ENCODE measurements around the gene MAG. TPM values are rescaled to one million over a fixed set of nuclear protein-coding genes. Genes with fewer than 3 reads are reported as not detected.

The MAG gene
- total RNA-seq, 5 donors from 2014 or later (not counting 1 experiment from before 2014, with no cell fraction given): 0.16 to 0.19 TPM; not detected in 3

GRCh38 chr19:35318679-35319448, 26.9 kb downstream of the MAG start:
- ChIA-PET CTCF (no interaction called here), POLR2A (no interaction called here)
- Histone ChIP-seq H3K9me3 (no peaks in the 10 kb centered on the region), H3K27me3 (replicated peaks in 1 of 2; ENCODE audit: control insufficient read depth in 2 of 2, extremely low read depth in 1 of 2, insufficient read depth in 2 of 2, low read length in 1 of 2) (peaks cover 0 to 15% of the 10 kb centered on the region in 2 experiments), H3K36me3 (ENCODE audit: control insufficient read depth in 2 of 2, extremely low read depth in 1 of 2, insufficient read depth in 1 of 2, low read length in 1 of 2) (no peaks in the 10 kb centered on the region), H3K4me1 (ENCODE audit: control insufficient read depth in 1 of 2, extremely low read depth in 1 of 2, insufficient read depth in 2 of 2, low read length in 2 of 2) (no peaks in the 10 kb centered on the region), H3K27ac (ENCODE audit: low read length) (no peak overlapping the region), H3K4me3 (ENCODE audit: control insufficient read depth in 1 of 2, extremely low read depth in 1 of 2, low read length in 1 of 2) (no peak overlapping the region)
- Mint-ChIP-seq H3K27me3 (peaks cover 0 to 5% of the 10 kb centered on the region in 2 donors), H3K27ac (no peak overlapping the region), H3K4me3 (no peak overlapping the region), H3K36me3 (no peaks in the 10 kb centered on the region), H3K4me1 (peaks cover 0 to 9% (median 3%) of the 10 kb centered on the region in 3 donors), H3K9me3 (peaks cover 3 to 4% (median 3%) of the 10 kb centered on the region in 3 donors)
- ATAC-seq (replicated peaks in 1 of 4) (no peak), DNase-seq (peak in 1 of 35 experiments; percentile 18)
- WGBS (ENCODE audit: insufficient coverage): 82% methylated on average over 14 of the region's 16 CpGs

- H3K36me3 Mint-ChIP-seq: no peaks in the 10 kb centered on the region
- H3K27ac Mint-ChIP-seq: no peak overlapping the region
- 83% methylated on average over 5 of the region's 12 CpGs for WGBS (ENCODE audit: insufficient coverage)
- no peak overlapping the region for H3K27ac ChIP-seq (ENCODE audit: low read length)
- DNase-seq (no peak), ATAC-seq (replicated peaks in 1 of 4) (no peak)
- POLR2A ChIA-PET: no interaction called here
- H3K36me3 ChIP-seq (ENCODE audit: control insufficient read depth in 2 of 2, extremely low read depth in 1 of 2, insufficient read depth in 1 of 2, low read length in 1 of 2): no peaks in the 10 kb centered on the region
- peaks cover 0 to 9% (median 3%) of the 10 kb centered on the region in 3 donors for H3K4me1 Mint-ChIP-seq
- CTCF ChIA-PET: no interaction called here
- H3K9me3 ChIP-seq: no peaks in the 10 kb centered on the region
- no peaks in the 10 kb centered on the region for H3K4me1 ChIP-seq (ENCODE audit: control insufficient read depth in 1 of 2, extremely low read depth in 1 of 2, insufficient read depth in 2 of 2, low read length in 2 of 2)
- no peak overlapping the region for H3K4me3 Mint-ChIP-seq
- H3K27me3 Mint-ChIP-seq: peaks cover 0 to 5% of the 10 kb centered on the region in 2 donors
- no peak overlapping the region for H3K4me3 ChIP-seq (ENCODE audit: control insufficient read depth in 1 of 2, extremely low read depth in 1 of 2, low read length in 1 of 2)
- peaks cover 3 to 4% (median 3%) of the 10 kb centered on the region in 3 donors for H3K9me3 Mint-ChIP-seq
- H3K27me3 ChIP-seq (replicated peaks in 1 of 2; ENCODE audit: control insufficient read depth in 2 of 2, extremely low read depth in 1 of 2, insufficient read depth in 2 of 2, low read length in 1 of 2): peaks cover 0 to 15% of the 10 kb centered on the region in 2 experiments
Observed at GRCh38 chr19:35320065-35320713, 28.2 kb downstream of the MAG start.

- no peak overlapping the region for H3K27ac ChIP-seq (ENCODE audit: low read length)
- POLR2A ChIA-PET: no interaction called here
- H3K36me3 Mint-ChIP-seq: no peaks in the 10 kb centered on the region
- no CpG with 5 or more reads among the region's 2 CpGs for WGBS (ENCODE audit: insufficient coverage)
- ATAC-seq (replicated peaks in 1 of 4) (no peak), DNase-seq (no peak)
- H3K36me3 ChIP-seq (ENCODE audit: control insufficient read depth in 2 of 2, extremely low read depth in 1 of 2, insufficient read depth in 1 of 2, low read length in 1 of 2): no peaks in the 10 kb centered on the region
- no peak overlapping the region for H3K27ac Mint-ChIP-seq
- peaks cover 0 to 9% (median 3%) of the 10 kb centered on the region in 3 donors for H3K4me1 Mint-ChIP-seq
- peaks cover 0 to 15% of the 10 kb centered on the region in 2 experiments for H3K27me3 ChIP-seq (replicated peaks in 1 of 2; ENCODE audit: control insufficient read depth in 2 of 2, extremely low read depth in 1 of 2, insufficient read depth in 2 of 2, low read length in 1 of 2)
- no peaks in the 10 kb centered on the region for H3K9me3 ChIP-seq
- peaks cover 3 to 4% (median 3%) of the 10 kb centered on the region in 3 donors for H3K9me3 Mint-ChIP-seq
- H3K27me3 Mint-ChIP-seq: peaks cover 0 to 5% of the 10 kb centered on the region in 2 donors
- no peak overlapping the region for H3K4me3 Mint-ChIP-seq
- H3K4me1 ChIP-seq (ENCODE audit: control insufficient read depth in 1 of 2, extremely low read depth in 1 of 2, insufficient read depth in 2 of 2, low read length in 2 of 2): no peaks in the 10 kb centered on the region
- CTCF ChIA-PET: no interaction called here
- no peak overlapping the region for H3K4me3 ChIP-seq (ENCODE audit: control insufficient read depth in 1 of 2, extremely low read depth in 1 of 2, low read length in 1 of 2)
Observed at GRCh38 chr19:35321291-35321690, 29.3 kb downstream of the MAG start.

GRCh38 chr19:35322014-35322413, 30.1 kb downstream of the MAG start:
- H3K27ac ChIP-seq (ENCODE audit: low read length): no peak overlapping the region
- CTCF ChIA-PET: no interaction called here
- H3K36me3 ChIP-seq (ENCODE audit: control insufficient read depth in 2 of 2, extremely low read depth in 1 of 2, insufficient read depth in 1 of 2, low read length in 1 of 2): no peaks in the 10 kb centered on the region
- WGBS (ENCODE audit: insufficient coverage): 96% methylated on average over 3 of the region's 9 CpGs
- no peak overlapping the region for H3K27ac Mint-ChIP-seq
- DNase-seq (no peak), ATAC-seq (replicated peaks in 1 of 4) (no peak)
- H3K4me1 Mint-ChIP-seq: peaks cover 0 to 9% (median 3%) of the 10 kb centered on the region in 3 donors
- H3K27me3 Mint-ChIP-seq: peaks cover 0 to 5% of the 10 kb centered on the region in 2 donors
- no peaks in the 10 kb centered on the region for H3K4me1 ChIP-seq (ENCODE audit: control insufficient read depth in 1 of 2, extremely low read depth in 1 of 2, insufficient read depth in 2 of 2, low read length in 2 of 2)
- H3K9me3 ChIP-seq: no peaks in the 10 kb centered on the region
- H3K9me3 Mint-ChIP-seq: peaks cover 3 to 4% (median 3%) of the 10 kb centered on the region in 3 donors
- POLR2A ChIA-PET: no interaction called here
- no peaks in the 10 kb centered on the region for H3K36me3 Mint-ChIP-seq
- peaks cover 0 to 15% of the 10 kb centered on the region in 2 experiments for H3K27me3 ChIP-seq (replicated peaks in 1 of 2; ENCODE audit: control insufficient read depth in 2 of 2, extremely low read depth in 1 of 2, insufficient read depth in 2 of 2, low read length in 1 of 2)
- H3K4me3 Mint-ChIP-seq: no peak overlapping the region
- H3K4me3 ChIP-seq (ENCODE audit: control insufficient read depth in 1 of 2, extremely low read depth in 1 of 2, low read length in 1 of 2): no peak overlapping the region

DNA sequence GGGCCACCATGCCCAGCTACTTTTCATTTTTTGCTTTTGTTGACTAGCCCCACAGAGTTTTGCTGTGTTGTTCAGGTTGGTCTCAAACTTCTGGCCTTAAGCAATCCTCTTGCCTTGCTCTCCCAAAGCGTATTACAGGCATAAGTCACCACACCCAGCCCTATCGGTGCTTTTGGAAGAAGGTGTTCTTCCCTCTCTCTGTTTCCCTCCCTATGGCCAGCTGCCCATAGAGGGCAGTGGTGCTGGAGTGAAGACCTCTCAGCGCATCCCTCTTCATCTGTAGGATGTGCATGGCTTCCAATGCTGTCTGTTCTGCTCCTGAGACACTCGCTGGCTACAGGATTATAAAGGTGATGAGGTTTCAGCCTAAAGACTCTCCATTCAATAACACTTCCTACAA, 35.7 kb downstream of the MAG start:
- Mint-ChIP-seq H3K4me1 (peaks cover 3 to 7% (median 5%) of the 10 kb centered on the region in 3 donors), H3K4me3 (no peak overlapping the region), H3K27ac (no peak overlapping the region), H3K9me3 (no peaks in the 10 kb centered on the region), H3K36me3 (no peaks in the 10 kb centered on the region), H3K27me3 (peaks cover 8 to 11% of the 10 kb centered on the region in 2 donors)
- no peaks in the 10 kb centered on the region for H3K9me3 ChIP-seq
- no peak overlapping the region for H3K4me3 ChIP-seq (ENCODE audit: control insufficient read depth in 1 of 2, extremely low read depth in 1 of 2, low read length in 1 of 2)
- no peak overlapping the region for H3K27ac ChIP-seq (ENCODE audit: low read length)
- no peak for DNase-seq
- ChIA-PET POLR2A (no interaction called here), CTCF (no interaction called here)
- H3K36me3 ChIP-seq (ENCODE audit: control insufficient read depth in 2 of 2, extremely low read depth in 1 of 2, insufficient read depth in 1 of 2, low read length in 1 of 2): no peaks in the 10 kb centered on the region
- H3K27me3 ChIP-seq (replicated peaks in 1 of 2; ENCODE audit: control insufficient read depth in 2 of 2, extremely low read depth in 1 of 2, insufficient read depth in 2 of 2, low read length in 1 of 2): peaks cover 0 to 36% of the 10 kb centered on the region in 2 experiments
- 100% methylated on average over 1 of the region's 4 CpGs for WGBS (ENCODE audit: insufficient coverage)
- no peak for ATAC-seq (replicated peaks in 1 of 4)
- H3K4me1 ChIP-seq (ENCODE audit: control insufficient read depth in 1 of 2, extremely low read depth in 1 of 2, insufficient read depth in 2 of 2, low read length in 2 of 2): peaks cover 0 to 3% of the 10 kb centered on the region in 2 experiments

- DNase-seq (no peak), ATAC-seq (replicated peaks in 1 of 4) (no peak)
- no peaks in the 10 kb centered on the region for H3K9me3 Mint-ChIP-seq
- Histone ChIP-seq H3K4me1 (ENCODE audit: control insufficient read depth in 1 of 2, extremely low read depth in 1 of 2, insufficient read depth in 2 of 2, low read length in 2 of 2) (peaks cover 0 to 10% of the 10 kb centered on the region in 2 experiments), H3K36me3 (ENCODE audit: control insufficient read depth in 2 of 2, extremely low read depth in 1 of 2, insufficient read depth in 1 of 2, low read length in 1 of 2) (no peaks in the 10 kb centered on the region), H3K9me3 (no peaks in the 10 kb centered on the region), H3K27ac (ENCODE audit: low read length) (no peak within 1 kb of the TSS), H3K4me3 (ENCODE audit: control insufficient read depth in 1 of 2, extremely low read depth in 1 of 2, low read length in 1 of 2) (no peak within 1 kb of the TSS), H3K27me3 (replicated peaks in 1 of 2; ENCODE audit: control insufficient read depth in 2 of 2, extremely low read depth in 1 of 2, insufficient read depth in 2 of 2, low read length in 1 of 2) (peaks cover 0 to 46% of the 10 kb centered on the region in 2 experiments)
- ChIA-PET POLR2A (no interaction called here), CTCF (no interaction called here)
- peak within 1 kb of the TSS in 1 of 3 donors; percentile 65 for H3K4me3 Mint-ChIP-seq
- H3K27me3 Mint-ChIP-seq: peaks cover 8 to 13% of the 10 kb centered on the region in 2 donors
- no peaks in the 10 kb centered on the region for H3K36me3 Mint-ChIP-seq
- H3K4me1 Mint-ChIP-seq: peaks cover 11 to 19% (median 16%) of the 10 kb centered on the region in 3 donors
- H3K27ac Mint-ChIP-seq: peak within 1 kb of the TSS in 1 of 2 donors; percentile 25
- 49% methylated on average over 4 of the region's 12 CpGs for WGBS (ENCODE audit: insufficient coverage)
Observed at GRCh38 chr19:35328851-35329285, 36.9 kb downstream of the MAG start, which contains the start of gene CD22. Gene CD22 (plus strand): TSS chr19:35329187. CDS start chr19:35332041, 2,854 bp downstream.
